ENCODE results near the gene ERBB2.

DNA sequence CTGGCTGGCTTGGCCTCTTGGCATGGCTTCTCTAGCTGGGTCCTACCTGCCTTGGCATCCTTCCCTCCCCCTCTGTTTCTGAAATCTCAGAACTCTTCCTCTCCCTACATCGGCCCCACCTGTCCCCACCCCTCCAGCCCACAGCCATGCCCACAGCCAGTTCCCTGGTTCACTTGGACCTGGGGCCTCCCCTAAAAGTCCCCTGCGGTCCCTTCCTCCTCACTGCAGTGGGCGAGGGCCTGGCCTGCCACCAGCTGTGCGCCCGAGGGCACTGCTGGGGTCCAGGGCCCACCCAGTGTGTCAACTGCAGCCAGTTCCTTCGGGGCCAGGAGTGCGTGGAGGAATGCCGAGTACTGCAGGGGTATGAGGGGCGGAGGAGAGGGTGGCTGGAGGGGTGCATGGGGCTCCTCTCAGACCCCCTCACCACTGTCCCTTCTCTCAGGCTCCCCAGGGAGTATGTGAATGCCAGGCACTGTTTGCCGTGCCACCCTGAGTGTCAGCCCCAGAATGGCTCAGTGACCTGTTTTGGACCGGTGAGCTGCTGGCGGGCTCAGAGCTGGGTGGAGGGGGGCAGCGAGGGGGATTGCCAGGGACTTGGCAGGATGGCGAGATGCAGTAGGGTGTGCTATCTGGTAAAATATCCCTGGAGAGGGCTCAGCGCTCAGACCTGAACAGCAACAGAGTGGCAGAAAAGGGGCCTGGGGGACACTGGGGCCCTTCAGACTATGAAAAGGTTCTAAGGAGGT is 16.4 kb downstream of the ERBB2 start:
- TF ChIP-seq, protein P1, sequence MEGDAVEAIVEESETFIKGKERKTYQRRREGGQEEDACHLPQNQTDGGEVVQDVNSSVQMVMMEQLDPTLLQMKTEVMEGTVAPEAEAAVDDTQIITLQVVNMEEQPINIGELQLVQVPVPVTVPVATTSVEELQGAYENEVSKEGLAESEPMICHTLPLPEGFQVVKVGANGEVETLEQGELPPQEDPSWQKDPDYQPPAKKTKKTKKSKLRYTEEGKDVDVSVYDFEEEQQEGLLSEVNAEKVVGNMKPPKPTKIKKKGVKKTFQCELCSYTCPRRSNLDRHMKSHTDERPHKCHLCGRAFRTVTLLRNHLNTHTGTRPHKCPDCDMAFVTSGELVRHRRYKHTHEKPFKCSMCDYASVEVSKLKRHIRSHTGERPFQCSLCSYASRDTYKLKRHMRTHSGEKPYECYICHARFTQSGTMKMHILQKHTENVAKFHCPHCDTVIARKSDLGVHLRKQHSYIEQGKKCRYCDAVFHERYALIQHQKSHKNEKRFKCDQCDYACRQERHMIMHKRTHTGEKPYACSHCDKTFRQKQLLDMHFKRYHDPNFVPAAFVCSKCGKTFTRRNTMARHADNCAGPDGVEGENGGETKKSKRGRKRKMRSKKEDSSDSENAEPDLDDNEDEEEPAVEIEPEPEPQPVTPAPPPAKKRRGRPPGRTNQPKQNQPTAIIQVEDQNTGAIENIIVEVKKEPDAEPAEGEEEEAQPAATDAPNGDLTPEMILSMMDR (IDR thresholded peaks at IDR 0.05), result no peak
- TF ChIP-seq POLR2A (IDR thresholded peaks at IDR 0.05), result no peak
- no peak for TF ChIP-seq POLR2AphosphoS5 (IDR thresholded peaks at IDR 0.05)
- no peak for TF ChIP-seq EP300 (IDR thresholded peaks at IDR 0.05; ENCODE audit: low read depth)

Measured in transverse colon (tissue), 4 donors.